HG03520 (cell line): Measurements from ENCODE around the gene UPK3BL2.
"Not testable (repeated sequence)": the region's sequence is repeated elsewhere in the genome, so short reads cannot be mapped to it uniquely, and the experiment has no call there.

Source experiments
- ATAC-seq: cut with Tn5 transposase; IDR thresholded peaks from one replicate; pipeline ENCODE4 v1.9.1; 2021; ENCODE audit warnings: mild to moderate bottlenecking, moderate library complexity; ENCODE audit not compliant: unreplicated experiment

The UPK3BL2 gene, protein sequence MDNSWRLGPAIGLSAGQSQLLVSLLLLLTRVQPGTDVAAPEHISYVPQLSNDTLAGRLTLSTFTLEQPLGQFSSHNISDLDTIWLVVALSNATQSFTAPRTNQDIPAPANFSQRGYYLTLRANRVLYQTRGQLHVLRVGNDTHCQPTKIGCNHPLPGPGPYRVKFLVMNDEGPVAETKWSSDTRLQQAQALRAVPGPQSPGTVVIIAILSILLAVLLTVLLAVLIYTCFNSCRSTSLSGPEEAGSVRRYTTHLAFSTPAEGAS

DNA sequence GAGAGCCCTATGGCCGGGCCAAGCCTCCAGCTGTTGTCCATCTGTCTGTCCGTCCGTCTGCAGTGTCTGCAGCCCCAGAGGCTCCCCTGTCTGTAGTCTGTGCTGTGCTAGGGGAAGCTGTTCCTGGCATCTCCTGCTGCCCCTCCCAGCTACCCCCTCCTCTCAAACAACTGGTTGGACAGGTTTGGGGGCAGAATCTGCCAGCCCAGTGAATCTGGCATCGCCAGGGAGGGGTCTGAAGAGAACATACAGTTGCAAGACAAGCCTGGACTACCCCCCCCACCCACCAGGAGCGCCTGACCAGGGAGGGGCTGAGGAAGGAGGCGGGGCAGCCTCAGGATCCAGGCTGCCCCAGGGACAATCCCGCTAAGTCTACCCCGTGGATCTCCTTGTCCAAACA is at the start of gene UPK3BL2:
UPK3BL2 (minus strand) TSS at position 101 of the 400 bp plus-strand sequence; CDS start at position 41, 60 bp downstream.
- ATAC-seq = not testable (repeated sequence)

DNA sequence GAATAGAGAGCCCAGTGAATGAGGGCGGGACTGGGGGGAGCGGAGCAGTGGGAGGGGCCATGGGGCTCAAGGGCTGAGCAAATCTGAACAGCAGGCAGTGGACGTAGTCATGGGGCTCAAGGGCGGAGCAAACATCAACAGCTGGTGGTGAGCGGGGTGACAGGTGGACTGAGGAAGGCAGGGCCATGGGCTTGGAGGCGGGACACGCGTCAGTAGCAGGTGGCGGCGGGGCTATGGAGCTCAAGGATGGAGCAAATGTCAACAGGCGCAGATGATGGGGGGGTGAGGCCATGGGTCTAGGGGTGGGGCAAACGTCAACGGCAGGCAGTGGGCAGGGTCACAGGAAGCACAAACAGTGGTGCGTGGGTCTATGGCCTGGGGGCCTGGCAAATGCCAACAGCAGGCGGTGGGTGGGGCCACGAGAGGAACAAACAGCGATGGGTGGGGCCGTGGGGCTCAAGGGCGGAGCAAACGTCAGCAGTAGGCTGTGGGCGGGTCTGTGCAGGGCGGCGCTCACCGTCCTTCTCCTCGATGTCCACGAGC is 49.1 kb upstream of the UPK3BL2 start:
- not testable (repeated sequence) for ATAC-seq

DNA sequence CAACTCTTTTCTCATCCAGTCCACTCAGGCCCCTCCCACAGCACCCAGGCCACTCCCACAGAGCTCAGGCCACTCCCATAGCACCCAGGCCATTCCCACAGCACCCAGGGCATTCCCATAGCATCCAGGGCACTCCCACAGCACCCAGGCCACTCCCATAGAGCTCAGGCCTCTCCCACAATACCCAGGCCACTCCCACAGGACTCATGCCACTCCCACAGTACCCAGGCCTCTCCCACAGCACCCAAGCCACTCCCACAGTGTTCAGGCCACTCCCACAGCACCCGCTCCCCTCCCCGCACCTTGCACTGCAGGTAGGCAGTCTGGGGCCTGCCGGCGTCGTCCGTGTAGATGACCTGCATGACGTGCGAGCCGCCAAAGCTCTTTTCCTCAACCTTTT is 46.4 kb upstream of the UPK3BL2 start:
- peak; percentile 44 for ATAC-seq

DNA sequence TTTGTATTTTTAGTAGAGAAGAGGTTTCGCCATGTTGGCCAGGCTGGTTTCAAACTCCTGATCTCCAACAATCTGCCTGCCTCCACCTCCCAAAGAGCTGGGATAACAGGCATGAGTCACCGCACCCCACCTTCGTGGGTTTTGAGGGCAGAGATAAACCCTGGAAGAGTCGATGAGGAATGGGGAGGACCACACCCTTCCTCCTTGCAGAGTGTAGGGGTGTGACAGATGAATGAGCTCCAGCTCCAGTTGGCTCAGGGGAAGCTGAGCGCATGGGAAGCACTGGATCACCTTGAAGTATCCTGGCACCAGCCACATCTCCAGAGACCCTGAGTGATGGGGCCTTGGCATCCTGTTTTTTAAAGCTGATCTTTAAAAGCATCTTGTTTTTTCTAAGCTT is 40.0 kb upstream of the UPK3BL2 start:
- not testable (repeated sequence) for ATAC-seq

DNA sequence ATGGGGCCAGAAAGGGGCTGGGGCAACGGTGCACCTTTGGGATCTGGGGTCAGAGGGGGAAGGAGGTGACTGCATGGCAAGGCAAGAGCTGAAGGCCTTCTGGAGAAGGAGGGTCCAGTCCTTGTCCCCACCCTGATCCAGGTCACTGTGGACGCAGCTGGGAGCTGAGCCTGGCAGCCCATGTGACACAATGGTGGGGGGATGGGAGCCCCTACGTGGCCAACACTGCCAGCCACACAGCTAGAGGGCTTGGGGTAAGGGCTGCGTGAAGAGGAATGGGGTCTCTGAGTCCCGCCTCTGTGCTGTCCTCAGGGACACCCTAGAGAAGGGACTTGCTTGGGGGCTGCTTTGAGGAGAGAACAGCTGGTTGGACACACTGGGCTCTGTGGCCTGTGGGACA is 38.2 kb upstream of the UPK3BL2 start:
- not testable (repeated sequence) for ATAC-seq

DNA sequence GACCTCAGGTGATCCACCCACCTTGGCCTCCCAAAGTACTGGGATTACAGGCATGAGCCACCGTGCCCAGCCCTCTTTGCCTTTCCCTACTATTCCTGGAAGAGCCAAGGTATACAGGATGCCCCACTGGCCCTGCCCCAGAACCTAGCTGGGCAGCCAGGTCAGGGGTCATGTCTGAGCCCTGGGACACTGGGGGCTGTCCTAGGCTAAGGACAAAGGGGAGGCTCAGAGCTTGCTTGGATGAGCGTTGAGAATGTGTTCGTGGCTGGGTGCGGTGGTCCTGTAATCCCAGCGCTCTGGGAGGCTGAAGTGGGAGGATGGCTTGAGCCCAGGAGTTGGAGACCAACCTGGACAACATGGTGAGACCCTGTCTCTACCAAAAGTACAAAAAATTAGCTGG is 35.0 kb upstream of the UPK3BL2 start:
- ATAC-seq = not testable (repeated sequence)

DNA sequence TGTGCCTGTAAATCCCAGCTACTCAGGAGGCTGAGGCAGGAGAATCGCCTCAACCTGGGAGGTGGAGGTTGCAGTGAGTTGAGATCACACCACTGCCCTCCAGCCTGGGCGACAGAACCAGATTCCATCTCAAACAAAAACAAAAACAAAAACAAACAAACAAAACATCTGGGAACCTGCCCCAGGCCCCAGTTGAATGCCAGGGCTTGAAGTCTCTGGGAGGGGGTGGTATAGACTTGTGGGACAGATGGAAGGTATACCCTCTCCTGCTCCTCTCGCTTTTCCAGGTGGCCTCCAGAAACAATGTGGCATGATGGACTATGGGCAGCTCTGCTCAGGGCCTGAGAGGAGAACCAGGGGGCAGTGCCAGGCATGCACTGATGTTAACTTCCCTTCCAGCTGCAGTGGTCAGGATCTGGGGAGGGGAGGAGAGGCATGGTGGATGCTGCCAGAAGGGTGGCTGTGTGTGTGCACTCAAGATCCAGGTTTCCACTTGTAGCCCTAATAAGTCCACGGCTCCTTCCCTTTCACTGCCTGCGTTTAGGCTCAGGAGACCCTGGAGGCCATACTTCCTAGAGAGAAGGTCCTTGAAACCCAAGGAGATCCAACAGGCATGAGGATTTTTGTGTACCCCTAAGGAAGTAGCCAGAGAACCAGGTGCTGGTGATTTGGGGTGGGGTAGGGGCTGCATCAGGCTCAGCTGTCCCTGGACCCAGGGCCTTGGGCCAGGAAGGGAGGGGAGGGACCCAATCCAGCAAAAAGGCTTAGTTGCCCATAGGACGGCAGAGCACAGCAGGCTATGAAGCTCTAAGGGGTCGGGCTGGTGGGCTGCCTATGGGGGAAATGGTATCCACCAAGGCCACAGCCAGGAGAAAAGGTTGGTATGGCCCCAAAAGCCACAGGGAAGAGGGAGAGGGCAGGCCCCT is 34.1 kb upstream of the UPK3BL2 start:
- ATAC-seq = not testable (repeated sequence)

DNA sequence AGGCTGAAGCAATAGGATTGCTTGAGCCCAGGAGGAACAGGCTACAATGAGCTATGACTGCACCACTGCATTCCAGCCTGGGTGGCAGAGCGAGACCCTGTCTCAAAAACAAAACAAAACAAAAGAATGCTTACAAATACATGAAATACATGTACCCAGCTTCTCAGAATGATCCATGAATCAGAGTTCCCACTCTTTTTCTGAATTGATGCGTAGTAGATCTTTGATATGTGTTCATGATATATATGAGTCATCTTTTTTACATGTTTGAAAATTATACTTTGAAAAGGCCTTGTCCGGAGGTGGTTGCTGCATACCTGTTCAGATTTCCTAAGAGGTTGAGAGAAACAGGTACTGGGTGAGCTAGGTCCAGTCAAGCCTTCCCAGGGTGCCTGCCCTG is 32.9 kb upstream of the UPK3BL2 start:
- ATAC-seq = not testable (repeated sequence)

DNA sequence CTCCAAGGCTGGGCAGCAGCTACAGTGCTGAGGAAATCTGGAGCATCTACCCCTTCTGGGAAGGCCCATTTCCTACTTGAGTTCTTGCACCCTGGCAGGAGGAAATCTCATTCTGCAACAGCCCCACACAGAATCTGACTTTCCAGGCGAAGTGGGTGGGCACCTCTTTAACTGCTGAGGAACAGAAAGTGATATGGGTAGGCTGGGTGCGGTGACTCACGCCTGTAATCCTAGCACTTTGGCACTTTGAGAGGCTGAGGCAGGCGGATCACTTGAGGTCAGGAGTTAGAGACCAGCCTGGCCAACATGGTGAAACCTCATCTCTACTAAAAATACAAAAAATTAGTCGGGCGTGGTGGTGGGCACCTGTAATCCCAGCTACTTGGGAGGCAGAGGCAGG is 31.1 kb upstream of the UPK3BL2 start:
- ATAC-seq = not testable (repeated sequence)

DNA sequence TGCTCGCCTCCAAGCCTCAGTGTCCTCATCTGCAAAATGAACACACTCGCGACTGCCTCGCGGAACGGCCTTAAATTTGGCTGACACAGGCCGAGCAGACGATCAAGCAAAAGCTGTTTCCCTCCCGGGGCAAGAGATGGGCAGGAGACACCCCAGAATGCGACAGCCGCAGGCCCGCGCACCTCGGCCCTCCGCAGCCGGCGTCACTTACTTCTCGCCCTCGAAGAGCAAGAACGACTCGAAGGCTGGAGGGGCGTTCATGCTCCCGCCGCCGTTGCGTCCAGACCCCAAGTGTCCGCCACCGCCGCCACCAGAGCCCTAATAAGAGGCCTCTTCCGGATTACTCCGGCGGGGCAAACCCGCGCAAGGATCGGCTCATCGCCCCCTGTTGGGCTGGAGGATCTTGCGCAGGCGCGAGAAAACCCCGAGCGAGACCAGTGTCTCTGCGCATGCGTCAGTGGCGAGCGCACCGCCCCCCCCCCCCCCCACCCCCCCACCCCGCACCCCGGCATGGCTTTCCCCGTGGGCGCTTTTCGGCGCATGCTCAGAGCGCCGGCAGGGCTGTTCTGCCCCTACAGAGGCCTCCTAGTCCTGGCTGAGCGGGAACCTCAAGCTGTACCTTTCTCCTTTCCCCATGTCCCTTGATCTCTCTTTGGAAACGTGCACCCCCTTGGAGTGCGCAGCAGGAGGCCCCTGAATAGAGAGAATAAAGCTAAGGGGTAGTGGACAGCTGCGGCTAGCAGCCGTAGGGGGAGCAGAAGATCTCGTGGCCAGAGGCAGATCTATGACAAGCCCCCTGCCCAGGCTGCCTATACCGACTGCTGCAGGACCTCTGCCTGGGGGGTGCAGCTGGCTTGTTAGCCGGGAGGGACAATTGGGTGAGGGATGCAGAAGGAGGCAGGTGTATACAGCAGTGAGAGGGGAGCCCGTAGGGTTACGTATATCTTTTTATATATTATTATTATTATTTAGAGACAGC is 29.1 kb upstream of the UPK3BL2 start, which contains the start of gene POLR2J3:
POLR2J3 (minus strand) TSS at position 323 of the 979 bp plus-strand sequence; CDS start at position 261, 62 bp downstream.
- peak; percentile 92 for ATAC-seq

DNA sequence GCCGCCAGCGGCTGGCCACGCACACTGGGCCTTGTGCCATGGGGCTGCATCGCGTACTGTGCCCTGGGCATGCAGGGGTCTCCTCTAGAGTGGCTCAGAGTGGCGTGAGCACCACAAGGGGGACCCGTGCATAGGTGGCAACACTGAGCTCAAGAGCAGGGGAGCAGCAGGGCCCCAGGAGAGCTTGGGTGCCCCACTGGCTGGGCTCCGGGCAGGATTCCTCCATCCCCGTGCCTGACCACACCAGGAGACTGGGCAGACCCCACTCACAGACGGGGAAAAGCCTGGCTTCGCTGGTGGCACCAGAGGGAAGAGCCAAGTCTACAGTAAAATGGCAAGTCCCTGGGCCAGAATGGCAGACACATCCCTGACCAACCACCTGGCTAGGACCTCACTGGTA is 25.1 kb upstream of the UPK3BL2 start:
- not testable (repeated sequence) for ATAC-seq

DNA sequence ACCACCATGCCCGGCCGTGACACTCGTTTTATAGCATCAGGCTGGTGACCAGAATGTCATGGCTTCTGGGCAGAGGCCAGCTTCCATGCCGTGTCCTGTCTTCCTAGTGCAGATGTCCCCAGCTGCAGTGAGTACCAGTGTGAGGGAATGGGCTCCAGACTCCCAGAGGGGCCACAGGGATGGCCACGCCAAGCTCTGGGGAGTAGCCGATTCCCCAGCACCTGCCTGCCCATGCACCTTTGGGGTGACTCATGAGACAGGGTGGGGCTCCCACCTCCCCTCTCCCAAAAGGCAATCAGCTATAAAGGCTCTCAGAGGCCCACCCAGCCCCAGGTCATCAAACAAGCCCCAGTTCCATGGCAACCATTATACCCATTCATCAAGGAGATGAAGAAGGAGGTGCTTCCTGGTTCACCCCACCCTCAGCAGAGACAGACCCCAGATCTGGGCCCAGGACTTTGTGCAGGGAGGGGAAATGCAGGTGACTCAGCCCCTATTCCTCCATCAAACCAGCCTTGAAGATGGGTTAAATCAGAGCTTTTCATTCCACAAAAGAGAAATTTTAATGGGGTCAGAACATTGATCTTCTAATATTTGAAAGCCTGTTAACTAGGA is 7.4 kb upstream of the UPK3BL2 start, which contains the start of gene SPDYE2:
SPDYE2 (plus strand) TSS at position 419 of the 615 bp plus-strand sequence. CDS start 2,030 bp downstream, outside the sequence.
- not testable (repeated sequence) for ATAC-seq

DNA sequence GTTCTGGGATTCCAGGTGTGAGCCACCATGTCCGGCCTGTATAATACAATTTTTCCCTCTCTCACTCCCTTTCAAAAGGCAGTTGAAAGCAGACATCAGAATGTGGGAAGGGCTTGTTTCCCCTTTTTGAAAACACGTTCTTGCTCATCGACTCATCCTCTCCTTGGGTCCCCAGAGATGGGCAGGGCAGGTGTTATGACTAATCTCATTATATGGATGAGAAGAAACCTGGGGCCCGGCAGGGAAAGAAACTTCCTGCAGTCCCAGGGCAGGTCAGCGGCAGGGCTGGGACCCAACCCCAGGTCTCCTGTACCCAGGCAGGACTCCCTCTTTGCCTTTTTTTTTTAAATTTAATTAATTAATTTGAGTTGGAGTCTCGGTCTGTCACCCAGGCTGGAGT is 2.9 kb upstream of the UPK3BL2 start:
- ATAC-seq = peak; percentile 70

DNA sequence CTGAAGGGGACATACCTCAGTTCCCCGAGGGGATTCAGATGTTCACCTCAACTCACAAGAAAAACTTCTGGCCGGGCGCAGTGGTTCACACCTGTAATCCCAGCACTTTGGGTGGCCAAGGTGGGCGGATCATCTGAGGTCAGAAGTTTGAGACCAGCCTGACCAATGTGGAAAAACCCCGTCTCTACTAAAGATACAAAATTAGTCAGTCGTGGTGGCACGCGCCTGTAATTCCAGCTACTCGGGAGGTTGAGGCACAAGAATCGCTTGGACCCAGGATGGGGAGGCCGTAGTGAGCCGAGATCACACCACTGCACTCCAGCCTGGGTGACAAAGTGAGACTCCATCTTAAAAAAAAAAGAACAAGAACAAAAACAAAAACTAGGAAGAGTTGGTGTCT is 1.8 kb upstream of the UPK3BL2 start:
- ATAC-seq = not testable (repeated sequence)

DNA sequence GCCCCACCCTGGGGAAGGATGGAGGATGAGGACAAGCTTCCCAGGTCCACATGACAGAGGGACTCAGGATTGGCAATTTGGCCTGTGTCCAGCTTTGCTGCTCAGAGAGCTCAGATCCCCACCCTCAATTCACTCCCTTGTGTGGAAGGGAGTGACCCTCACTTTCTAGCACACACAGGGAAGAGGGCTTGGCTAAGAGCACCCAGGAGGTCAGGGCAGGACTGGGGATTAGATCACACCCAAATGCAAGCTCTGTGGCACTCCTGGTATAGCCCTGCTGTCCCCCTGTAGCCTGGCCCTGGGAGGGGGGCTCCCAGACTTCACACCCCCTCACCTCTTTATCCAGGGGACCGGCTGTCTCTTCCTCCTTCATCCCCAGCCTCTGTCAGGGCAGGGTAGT is 876 bp upstream of the UPK3BL2 start:
- ATAC-seq = not testable (repeated sequence)

DNA sequence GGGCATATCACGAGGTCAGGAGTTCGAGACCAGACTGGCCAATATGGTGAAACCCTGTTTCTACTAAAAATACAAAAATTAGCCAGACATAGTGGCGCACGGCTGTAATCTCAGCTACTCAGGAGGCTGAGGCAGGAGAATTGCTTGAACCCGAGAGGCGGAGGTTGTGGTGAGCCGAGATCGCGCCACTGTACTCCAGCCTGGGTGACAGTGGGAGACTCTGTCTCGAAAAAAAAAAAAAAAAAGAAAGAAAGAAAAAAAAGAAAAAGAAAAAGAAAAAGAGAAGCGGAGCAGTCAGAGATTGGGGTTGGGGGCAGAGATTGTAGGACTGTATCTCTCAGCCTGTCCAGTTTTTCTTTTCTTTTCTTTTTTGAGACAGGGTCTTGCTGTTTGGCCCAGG is 725 bp downstream of the UPK3BL2 start:
- ATAC-seq = not testable (repeated sequence)

DNA sequence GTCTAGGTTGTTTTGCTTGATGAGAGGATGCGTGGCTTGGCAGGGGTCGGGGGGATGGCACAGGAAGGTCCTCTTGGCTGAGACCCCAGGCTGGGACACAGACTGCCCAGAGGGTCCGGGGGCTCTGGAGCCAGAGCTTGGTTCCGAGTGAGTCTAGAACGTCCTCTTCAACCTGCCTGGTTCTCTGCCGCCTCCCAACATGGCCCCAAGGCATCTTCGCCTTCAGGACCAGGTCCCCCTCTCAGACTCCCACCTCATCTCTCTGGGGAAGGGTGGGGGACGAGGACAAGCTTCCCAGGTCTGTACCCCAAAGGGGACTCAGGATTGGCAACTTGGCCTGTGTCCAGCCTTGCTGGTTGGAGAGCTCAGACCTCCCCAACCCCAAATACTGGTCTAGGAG is 1.4 kb downstream of the UPK3BL2 start:
- ATAC-seq = not testable (repeated sequence)

DNA sequence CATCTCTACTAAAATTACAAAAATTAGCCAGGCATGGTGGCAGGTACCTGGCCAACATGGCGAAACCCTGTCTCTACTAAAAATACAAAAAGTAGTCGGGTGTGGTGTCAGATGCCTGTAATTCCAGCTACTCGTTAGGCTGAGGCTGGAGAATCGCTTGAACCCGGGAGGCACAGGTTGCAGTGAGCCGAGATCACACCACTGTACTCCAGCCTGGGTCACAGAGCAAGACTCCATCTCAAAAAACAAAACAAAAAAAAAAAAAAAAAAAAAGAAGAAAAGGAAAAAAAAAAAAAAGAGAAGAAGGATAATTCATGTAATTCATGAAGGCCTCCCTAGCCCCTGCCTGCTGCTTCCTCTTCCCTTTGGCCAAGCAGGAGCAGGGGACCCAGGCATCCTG is 2.9 kb downstream of the UPK3BL2 start:
- not testable (repeated sequence) for ATAC-seq

DNA sequence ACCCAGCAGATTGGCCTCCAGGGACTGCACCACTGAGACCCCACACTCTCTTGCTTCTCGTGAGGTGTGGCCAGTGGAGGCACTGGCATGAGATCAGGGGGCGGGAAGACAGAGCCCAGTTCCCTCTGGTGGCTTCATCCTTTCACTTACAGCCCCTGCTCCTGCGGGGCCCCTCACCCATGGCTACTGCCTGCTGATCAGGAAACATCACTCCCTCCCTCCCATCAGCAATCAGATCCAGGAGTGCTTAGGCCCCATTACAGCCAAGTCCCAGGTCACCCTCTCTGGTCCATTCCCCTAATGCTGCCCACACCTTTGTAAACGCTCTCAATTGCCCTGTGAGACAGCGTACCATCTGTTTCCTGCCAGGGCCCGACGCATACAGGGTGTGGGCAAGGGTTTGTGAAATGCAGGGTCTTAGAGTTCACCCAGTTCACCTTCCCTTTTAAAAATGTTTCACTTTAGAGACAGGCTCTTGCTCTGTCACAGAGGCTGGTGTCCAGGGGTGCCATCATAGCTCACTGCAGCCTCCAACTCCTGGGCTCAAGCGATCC is 8.4 kb downstream of the UPK3BL2 start:
- not testable (repeated sequence) for ATAC-seq
